ENCODE results near the gene CCL21. TPM values are rescaled to one million over a fixed set of nuclear protein-coding genes. Genes with fewer than 3 reads are reported as not detected.

CCL21 gene
- total and polyA plus RNA-seq, 10 of the 15 experiments (the other 5 are each of a cell fraction or from before 2014, with no cell fraction given), result 0.26 TPM; not detected in 9

- FAIRE-seq, result no peak
- intact Hi-C loops (cut with micrococcal nuclease; ENCODE audit: unreplicated experiment) (no loop called here), in situ Hi-C loops (cut with MboI) (no loop called here)
- H3K9me3 ChIP-seq (replicated peaks; ENCODE audit: control insufficient read depth, insufficient read depth, low read length), result no peaks in the 10 kb centered on the region
- no peak overlapping the region for H3K27ac ChIP-seq (ENCODE audit: control insufficient read depth, insufficient read depth)
- ChIA-PET SMC1A (ENCODE audit: uncharacterized antibody, unreplicated experiment) (no interaction called here), RAD21 (ENCODE audit: unreplicated experiment) (no interaction called here), POLR2A (no interaction called here), CTCF (interaction anchor here (1.5 kb wide), 1 partner anchor 18 kb away, joined by 3 read pairs; no protein-coding TSS in a partner anchor)
- no peak for ATAC-seq
- H3K4me3 ChIP-seq, result no peak overlapping the region
- H4K20me1 ChIP-seq (ENCODE audit: control insufficient read depth, insufficient read depth), result no peaks in the 10 kb centered on the region
- no TSS peak for BruUV-seq (replicated peaks)
- no peaks in the 10 kb centered on the region for H3K36me3 ChIP-seq (ENCODE audit: control insufficient read depth in 2 of 2, insufficient read depth in 2 of 2, low read length in 1 of 2)
- 35% methylated on average over 4 of the region's 4 CpGs for WGBS (ENCODE audit: insufficient coverage, insufficient replicate concordance, low lambda C conversion rate, missing lambda C conversion rate)
- DNase-seq (ENCODE audit: low read depth, low spot score), result no peak
- no peaks in the 10 kb centered on the region for H3K79me2 ChIP-seq (ENCODE audit: control insufficient read depth, insufficient read depth, low read length)
- peaks cover 12% of the 10 kb centered on the region for H3K4me1 ChIP-seq (ENCODE audit: control insufficient read depth, insufficient read depth, low read length)
- TF ChIP-seq ASH2L (IDR thresholded peaks at IDR 0.05; ENCODE audit: borderline replicate concordance, low read depth) (no peak), RB1 (IDR thresholded peaks at IDR 0.05; ENCODE audit: borderline replicate concordance) (no peak), FOXK2 (IDR thresholded peaks at IDR 0.05) (no peak), CHD2 (IDR thresholded peaks at IDR 0.05; ENCODE audit: borderline replicate concordance, low read depth, low read length) (no peak), EZH2 (IDR thresholded peaks at IDR 0.05; ENCODE audit: borderline replicate concordance, control insufficient read depth, low read depth, low read length) (no peak), CREB1 (IDR thresholded peaks at IDR 0.05; ENCODE audit: low read depth) (no peak), NFYB (IDR thresholded peaks at IDR 0.05; ENCODE audit: insufficient read depth, low read depth, low read length) (no peak), ZBTB40 (IDR thresholded peaks at IDR 0.05; ENCODE audit: borderline replicate concordance) (no peak), ZNF622 (IDR thresholded peaks at IDR 0.05) (no peak), CTCF (IDR thresholded peaks at IDR 0.05 in 2 of 3, conservative IDR thresholded peaks at IDR 0.05 in 1 of 3; ENCODE audit: control insufficient read depth in 2 of 3, extremely low read depth in 1 of 3, insufficient read depth in 1 of 3, low read depth in 3 of 3, low read length in 3 of 3) (no peak), PBX3 (IDR thresholded peaks at IDR 0.05; ENCODE audit: insufficient replicate concordance, low read depth, low read length) (no peak), RELA (IDR thresholded peaks at IDR 0.05; ENCODE audit: borderline replicate concordance, partially characterized antibody) (no peak), HCFC1 (IDR thresholded peaks at IDR 0.05; ENCODE audit: low read length) (no peak)
- no peaks in the 10 kb centered on the region; a peak in 2 of 4 replicates for H3K27me3 ChIP-seq (replicated peaks in 1 of 2; ENCODE audit: control insufficient read depth in 2 of 2, insufficient read depth in 2 of 2, low read length in 1 of 2)
- no peak overlapping the region for H3K9ac ChIP-seq (ENCODE audit: control insufficient read depth, insufficient read depth, low read length)
- H3K4me2 ChIP-seq (ENCODE audit: control insufficient read depth, insufficient read depth), result no peak overlapping the region
- no peak overlapping the region for H2AFZ ChIP-seq (ENCODE audit: control insufficient read depth, low read depth, low read length)
Measured at GRCh38 chr9:34684816-34685215, 25.1 kb downstream of the CCL21 start.
